ENCODE data around the gene B3GNT5.

B3GNT5 gene

GRCh38 chr3:183230826-183231225, 22.2 kb upstream of the B3GNT5 start:
- H3K27me3 ChIP-seq (ENCODE audit: low read depth, low read length) = no peaks in the 10 kb centered on the region
- TF ChIP-seq EZH2phosphoT487 (IDR thresholded peaks at IDR 0.05; ENCODE audit: low read depth) = no peak
- no peak for TF ChIP-seq CTCF (IDR thresholded peaks at IDR 0.05; ENCODE audit: low read depth, low read length)
- no peak overlapping the region for H3K27ac ChIP-seq (ENCODE audit: low read length)

GRCh38 chr3:183233966-183234365, 19.1 kb upstream of the B3GNT5 start:
- Histone ChIP-seq H3K4me2 (ENCODE audit: low read length) (no peak overlapping the region), H3K4me1 (ENCODE audit: low read length) (no peaks in the 10 kb centered on the region), H3K27me3 (ENCODE audit: low read depth, low read length) (no peaks in the 10 kb centered on the region), H4K20me1 (ENCODE audit: insufficient read depth, low read length) (no peaks in the 10 kb centered on the region), H3K36me3 (replicated peaks; ENCODE audit: low read depth, low read length) (no peaks in the 10 kb centered on the region), H2AFZ (ENCODE audit: low read depth, low read length) (no peak overlapping the region), H3K4me3 (ENCODE audit: low read length) (no peak overlapping the region), H3K9ac (ENCODE audit: low read length) (no peak overlapping the region), H3K27ac (ENCODE audit: low read length) (no peak overlapping the region), H3K79me2 (ENCODE audit: low read length) (no peaks in the 10 kb centered on the region), H3K9me3 (ENCODE audit: insufficient read depth, low read length) (no peaks in the 10 kb centered on the region)
- no peak for TF ChIP-seq CTCF (IDR thresholded peaks at IDR 0.05; ENCODE audit: low read depth, low read length)
- no peak for TF ChIP-seq EZH2phosphoT487 (IDR thresholded peaks at IDR 0.05; ENCODE audit: low read depth)

More at GRCh38 chr3:183230826-183231225, 22.2 kb upstream of the B3GNT5 start:
- H3K9me3 ChIP-seq (ENCODE audit: insufficient read depth, low read length) = no peaks in the 10 kb centered on the region
- H3K36me3 ChIP-seq (replicated peaks; ENCODE audit: low read depth, low read length) = no peaks in the 10 kb centered on the region
- H3K79me2 ChIP-seq (ENCODE audit: low read length) = no peaks in the 10 kb centered on the region
- no peaks in the 10 kb centered on the region for H3K4me1 ChIP-seq (ENCODE audit: low read length)
- no peak overlapping the region for H3K4me3 ChIP-seq (ENCODE audit: low read length)
- H2AFZ ChIP-seq (ENCODE audit: low read depth, low read length) = no peak overlapping the region
- no peak overlapping the region for H3K9ac ChIP-seq (ENCODE audit: low read length)
- H4K20me1 ChIP-seq (ENCODE audit: insufficient read depth, low read length) = no peaks in the 10 kb centered on the region
- no peak overlapping the region for H3K4me2 ChIP-seq (ENCODE audit: low read length)

DNA sequence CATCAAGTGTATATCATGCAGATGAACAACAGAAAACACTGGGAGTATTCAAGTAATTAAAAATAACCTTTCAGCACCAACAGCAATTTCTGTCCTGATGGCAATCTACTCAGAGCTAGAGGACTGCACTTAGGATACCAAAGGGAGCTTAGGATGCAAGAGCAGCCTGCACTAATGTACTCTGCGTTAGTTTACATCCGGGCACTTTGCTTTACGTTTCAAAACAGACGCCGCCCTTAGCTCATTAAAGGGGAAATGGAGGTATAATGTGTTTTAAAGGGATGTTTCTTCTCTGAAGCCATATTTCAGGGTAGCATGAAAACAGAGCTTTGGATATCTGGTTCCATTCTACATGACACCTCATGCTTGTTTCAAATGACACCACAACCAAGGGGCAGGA, 14.0 kb upstream of the B3GNT5 start:
- Histone ChIP-seq H3K9me3 (ENCODE audit: insufficient read depth, low read length) (0 out of 2 replicates have a peak, but pooled peaks cover 3% of the 10 kb centered on the region), H3K4me1 (ENCODE audit: low read length) (no peaks in the 10 kb centered on the region), H3K4me3 (ENCODE audit: low read length) (no peak overlapping the region), H4K20me1 (ENCODE audit: insufficient read depth, low read length) (no peaks in the 10 kb centered on the region), H3K27ac (ENCODE audit: low read length) (no peak overlapping the region), H3K79me2 (ENCODE audit: low read length) (no peaks in the 10 kb centered on the region), H3K36me3 (replicated peaks; ENCODE audit: low read depth, low read length) (peaks cover 2% of the 10 kb centered on the region), H3K27me3 (ENCODE audit: low read depth, low read length) (no peaks in the 10 kb centered on the region), H3K4me2 (ENCODE audit: low read length) (no peak overlapping the region), H3K9ac (ENCODE audit: low read length) (no peak overlapping the region), H2AFZ (ENCODE audit: low read depth, low read length) (no peak overlapping the region)
- no peak for TF ChIP-seq CTCF (IDR thresholded peaks at IDR 0.05; ENCODE audit: low read depth, low read length)
- no peak for TF ChIP-seq EZH2phosphoT487 (IDR thresholded peaks at IDR 0.05; ENCODE audit: low read depth)

GRCh38 chr3:183242431-183242830, 10.6 kb upstream of the B3GNT5 start:
- Histone ChIP-seq H2AFZ (ENCODE audit: low read depth, low read length) (no peak overlapping the region), H3K9me3 (ENCODE audit: insufficient read depth, low read length) (0 out of 2 replicates have a peak, but pooled peaks cover 3% of the 10 kb centered on the region), H3K4me2 (ENCODE audit: low read length) (no peak overlapping the region), H3K36me3 (replicated peaks; ENCODE audit: low read depth, low read length) (peaks cover 2% of the 10 kb centered on the region), H3K27ac (ENCODE audit: low read length) (no peak overlapping the region), H4K20me1 (ENCODE audit: insufficient read depth, low read length) (no peaks in the 10 kb centered on the region), H3K79me2 (ENCODE audit: low read length) (no peaks in the 10 kb centered on the region), H3K4me1 (ENCODE audit: low read length) (no peaks in the 10 kb centered on the region), H3K4me3 (ENCODE audit: low read length) (no peak overlapping the region), H3K27me3 (ENCODE audit: low read depth, low read length) (no peaks in the 10 kb centered on the region), H3K9ac (ENCODE audit: low read length) (no peak overlapping the region)
- no peak for TF ChIP-seq EZH2phosphoT487 (IDR thresholded peaks at IDR 0.05; ENCODE audit: low read depth)
- TF ChIP-seq CTCF (IDR thresholded peaks at IDR 0.05; ENCODE audit: low read depth, low read length) = no peak

Data from OCI-LY3 (cell line).